H1 (cell line): Measurements from ENCODE around the gene DGAT2. TPM values are rescaled to one million over a fixed set of nuclear protein-coding genes. Genes with fewer than 3 reads are reported as not detected.

Experiments
- CTCF ChIA-PET: fragments of 300-600 bp; sonication (Branson Sonifier 250); formaldehyde crosslinking; loops from one replicate; lab custom pipeline; 2021; ENCODE audit not compliant: partially characterized antibody; lab: Charles Lee
- POLR2A ChIA-PET: fragments of 300-600 bp; sonication (Branson Sonifier 250); formaldehyde crosslinking; loops from one replicate; lab custom pipeline; 2021; ENCODE audit warnings: inconsistent platforms; ENCODE audit not compliant: partially characterized antibody; lab: Charles Lee
- DNase-seq, 2 experiments: peaks; one replicate each; pipeline versions ENCODE4 v3.0.0 to v3.0.0-alpha.2; 2010 to 2022; ENCODE audit warnings: low spot score in 2 of 2, low read depth in 1 of 2, mixed read lengths in 1 of 2
- FAIRE-seq: peaks from 2 replicates; lab custom pipeline; 2011; peaks lifted over from hg19 to GRCh38; lab: Jason Lieb, UNC
- H2AFZ ChIP-seq: 2 replicates; pipeline ENCODE4 v1.8.1; 2012; ENCODE audit warnings: low read length, inconsistent platforms
- H2AK5ac ChIP-seq: 2 replicates; pipeline ENCODE4 v1.6.1; 2013; ENCODE audit warnings: low read depth, low read length
- H2BK120ac ChIP-seq: replicated peaks from 2 replicates; pipeline ENCODE3; 2013; ENCODE audit warnings: low read depth, low read length, inconsistent platforms
- H2BK12ac ChIP-seq: 2 replicates; pipeline ENCODE4 v1.6.1; 2013; ENCODE audit warnings: low read depth, low read length
- H2BK15ac ChIP-seq: 2 replicates; pipeline ENCODE4 v1.6.1; 2013; ENCODE audit warnings: low read length
- H2BK20ac ChIP-seq: 2 replicates; pipeline ENCODE4 v1.6.1; 2013; ENCODE audit warnings: low read length
- H2BK5ac ChIP-seq: 2 replicates; pipeline ENCODE4 v1.6.1; 2013; ENCODE audit warnings: low read depth, low read length
- H3K14ac ChIP-seq: 2 replicates; pipeline ENCODE4 v1.6.1; 2013; ENCODE audit warnings: inconsistent platforms; ENCODE audit not compliant: insufficient read length
- H3K18ac ChIP-seq: 2 replicates; pipeline ENCODE4 v1.6.1; 2013; ENCODE audit warnings: low read length; ENCODE audit errors: extremely low read depth
- H3K23ac ChIP-seq: 2 replicates; pipeline ENCODE4 v1.6.1; 2013; ENCODE audit warnings: inconsistent platforms; ENCODE audit not compliant: insufficient read length
- H3K23me2 ChIP-seq: 2 replicates; pipeline ENCODE4 v1.6.1; 2013; ENCODE audit warnings: low read depth, low read length
- H3K27ac ChIP-seq: 2 replicates; pipeline ENCODE4 v1.6.1; 2011; ENCODE audit warnings: low read depth, low read length, inconsistent platforms
- H3K27me3 ChIP-seq, 4 experiments: replicated peaks in 1 of 4; 1 replicate in 1 of 4; 2 replicates in 3 of 4; pipeline versions ENCODE4 v1.6.1 to v1.8.1; 2011 to 2013; ENCODE audit warnings: low read length in 3 of 4, mild to moderate bottlenecking in 3 of 4, inconsistent platforms in 2 of 4, mixed read lengths in 2 of 4, moderate library complexity in 1 of 4; ENCODE audit not compliant: control insufficient read depth in 3 of 4, insufficient read depth in 3 of 4; ENCODE audit errors: extremely low read depth in 1 of 4
- H3K36me3 ChIP-seq, 4 experiments: 2 replicates each; pipeline versions ENCODE4 v1.6.1 to v1.8.1; 2011 to 2013; ENCODE audit warnings: mild to moderate bottlenecking in 4 of 4, low read length in 3 of 4, moderate library complexity in 2 of 4, control low read depth in 1 of 4, inconsistent platforms in 1 of 4; ENCODE audit not compliant: insufficient read depth in 4 of 4, control insufficient read depth in 2 of 4
- H3K4ac ChIP-seq: replicated peaks from 2 replicates; pipeline ENCODE3; 2013; ENCODE audit warnings: low read length, low read depth, mixed read lengths, inconsistent platforms; ENCODE audit not compliant: insufficient read length
- H3K4me1 ChIP-seq, 4 experiments: replicated peaks in 1 of 4; 1 replicate in 1 of 4; 2 replicates in 3 of 4; pipeline versions ENCODE4 v1.6.1 to v1.8.1; 2011 to 2013; ENCODE audit warnings: low read length in 3 of 4, inconsistent platforms in 2 of 4, mixed read lengths in 1 of 4; ENCODE audit not compliant: insufficient read depth in 4 of 4, control insufficient read depth in 3 of 4
- H3K4me2 ChIP-seq, 2 experiments: 2 replicates each; pipeline versions ENCODE4 v1.6.1 to v1.8.1; 2011 to 2013; ENCODE audit warnings: low read depth in 2 of 2, low read length in 2 of 2, control low read depth in 1 of 2, inconsistent platforms in 1 of 2, mild to moderate bottlenecking in 1 of 2; ENCODE audit not compliant: insufficient read depth in 1 of 2
- H3K4me3 ChIP-seq, 4 experiments: fragments of 200-600, 300-600 bp in 1 of 4; sonication (generic), shearing (Covaris generic), sonication (Bioruptor Twin) in 1 of 4; 2 replicates each; pipeline versions ENCODE4 v1.5.1 to v1.8.1; 2011 to 2016; ENCODE audit warnings: low read length in 4 of 4, low read depth in 3 of 4, control low read depth in 2 of 4, inconsistent platforms in 2 of 4, mild to moderate bottlenecking in 2 of 4, mixed read lengths in 1 of 4, moderate library complexity in 1 of 4; ENCODE audit not compliant: insufficient read depth in 2 of 4; ENCODE audit errors: extremely low read depth in 1 of 4
- H3K56ac ChIP-seq: replicated peaks from 2 replicates; pipeline ENCODE3; 2013; ENCODE audit warnings: low read depth, mild to moderate bottlenecking, mixed read lengths, low read length, inconsistent platforms; ENCODE audit not compliant: insufficient read length
- H3K79me1 ChIP-seq: 2 replicates; pipeline ENCODE4 v1.6.1; 2013; ENCODE audit warnings: low read depth, low read length, control low read depth
- H3K79me2 ChIP-seq, 2 experiments: 2 replicates each; pipeline versions ENCODE4 v1.6.1 to v1.8.1; 2012 to 2013; ENCODE audit warnings: low read length in 2 of 2, mild to moderate bottlenecking in 2 of 2, inconsistent platforms in 1 of 2; ENCODE audit not compliant: insufficient read depth in 2 of 2, control insufficient read depth in 1 of 2
- H3K9ac ChIP-seq, 4 experiments: replicated peaks in 1 of 4; 1 replicate in 1 of 4; 2 replicates in 3 of 4; pipeline versions ENCODE4 v1.6.1 to v1.8.1; 2011 to 2013; ENCODE audit warnings: low read depth in 3 of 4, low read length in 3 of 4, control low read depth in 2 of 4, mild to moderate bottlenecking in 2 of 4, moderate library complexity in 2 of 4, inconsistent platforms in 1 of 4; ENCODE audit errors: extremely low read depth in 1 of 4
- H3K9me3 ChIP-seq, 2 experiments: 2 replicates each; pipeline versions ENCODE4 v1.6.1 to v1.8.1; 2012 to 2013; ENCODE audit warnings: mild to moderate bottlenecking in 2 of 2, moderate library complexity in 2 of 2, control low read depth in 1 of 2, inconsistent platforms in 1 of 2, low read depth in 1 of 2, low read length in 1 of 2, mixed read lengths in 1 of 2; ENCODE audit not compliant: insufficient read depth in 2 of 2
- H4K20me1 ChIP-seq, 2 experiments: replicated peaks in 1 of 2; 2 replicates each; pipeline versions ENCODE3 to v1.8.1; 2011 to 2013; ENCODE audit warnings: inconsistent platforms in 2 of 2, low read length in 2 of 2, mild to moderate bottlenecking in 1 of 2; ENCODE audit not compliant: insufficient read depth in 2 of 2, control insufficient read depth in 1 of 2
- H4K5ac ChIP-seq: 2 replicates; pipeline ENCODE4 v1.6.1; 2013; ENCODE audit warnings: low read length, low read depth, mixed read lengths, inconsistent platforms; ENCODE audit not compliant: insufficient read length
- H4K8ac ChIP-seq: 2 replicates; pipeline ENCODE4 v1.8.0; 2013; ENCODE audit warnings: mild to moderate bottlenecking, moderate library complexity, low read length, inconsistent platforms; ENCODE audit not compliant: insufficient read depth; ENCODE audit errors: extremely low read depth
- H4K91ac ChIP-seq: replicated peaks from 2 replicates; pipeline ENCODE3; 2013; ENCODE audit warnings: low read length, mixed read lengths, inconsistent platforms; ENCODE audit not compliant: insufficient read length
- RNF2 ChIP-seq: fragments of 200-900, 300-1000 bp; sonication (generic); IDR thresholded peaks from 2 replicates; pipeline ENCODE4 v1.7.1; 2016; ENCODE audit warnings: borderline replicate concordance, low read depth, mild to moderate bottlenecking, antibody characterized with exemption, low read length; ENCODE audit not compliant: poor library complexity, severe bottlenecking; ENCODE audit errors: missing control alignments
- TEAD4 ChIP-seq: IDR thresholded peaks from 2 replicates; pipeline ENCODE4 v1.6.1; 2012; ENCODE audit warnings: low read depth, low read length, inconsistent platforms, mixed read lengths
- WGBS, 2 experiments: shearing (Covaris generic) in 1 of 2; methylation state at CpG; one replicate each; pipeline versions ENCODE4 v1.1.6 to v1.1.7; 2013 to 2015; ENCODE audit warnings: low lambda C conversion rate in 2 of 2, mixed read lengths in 2 of 2, inconsistent platforms in 1 of 2, low coverage in 1 of 2, missing lambda C conversion rate in 1 of 2; ENCODE audit not compliant: insufficient replicate concordance in 2 of 2, insufficient coverage in 1 of 2, insufficient read length in 1 of 2; ENCODE audit errors: extremely low coverage in 1 of 2, missing lambda C conversion rate in 1 of 2; 5-methylcytosine and 5-hydroxymethylcytosine counted together
- polyA plus RNA-seq, 7 experiments: library from polyadenylated mRNA; depleted of rRNA in 3 of 7; stranded (reverse) in 5 of 7; unstranded in 2 of 7; fragments of >200 nt in 5 of 7; fragments of 200-250 nt in 2 of 7; gene quantifications; 1 replicate in 5 of 7; 2 replicates in 1 of 7; 4 replicates in 1 of 7; pipeline versions ENCODE4 v1.2.1 to v1.2.3, GENCODE V29; 2011 to 2013; ENCODE audit warnings: missing spikeins in 2 of 7, mixed read lengths in 2 of 7
- total RNA-seq: library from RNA; stranded (reverse); fragmentation: NEBNext Ultra II Directional; extraction: Animal tissue kit (Norgen Biotek cat#: 25700); gene quantifications from 2 replicates; pipeline ENCODE4 v1.2.1, GENCODE V29; 2021

DGAT2 gene
- total and polyA plus RNA-seq, 2 of the 8 experiments (the other 6 are each of a cell fraction or from before 2014, with no cell fraction given): 3.2 to 5.9 TPM

DNA sequence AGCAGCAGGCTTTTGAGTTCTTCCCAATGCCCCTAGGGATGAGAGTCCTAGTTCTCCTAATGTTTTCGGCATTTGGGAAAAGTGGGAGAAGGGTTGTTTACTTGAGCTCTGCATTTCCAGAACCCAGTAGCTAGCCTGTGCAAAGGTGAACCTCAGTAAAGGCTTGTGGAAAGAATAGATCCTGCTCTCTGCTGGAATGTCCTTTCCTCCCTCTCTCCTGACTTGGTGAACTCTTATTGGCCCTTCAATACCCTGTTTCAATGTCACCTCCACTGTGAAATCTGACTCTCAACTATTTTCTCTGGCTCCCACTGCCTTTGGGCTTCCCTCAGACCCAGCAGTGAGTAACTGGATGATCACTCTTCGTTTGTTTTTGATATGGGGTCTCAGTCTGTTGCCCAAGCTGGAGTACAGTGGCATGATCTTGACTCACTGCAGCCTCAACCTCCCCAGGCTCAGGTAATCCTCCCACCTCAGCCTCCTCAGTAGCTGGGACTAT is 44.0 kb downstream of the DGAT2 start:
- Histone ChIP-seq H4K20me1 (no peaks in the 10 kb centered on the region), H3K23ac (no peak overlapping the region), H2BK5ac (no peak overlapping the region), H3K18ac (no peak overlapping the region; the same call in 1 of the 2 replicates), H3K56ac (no peak overlapping the region), H2BK20ac (0 out of 2 replicates have a peak overlapping the region, but pooled peaks have one; percentile 32), H3K27ac (no peak overlapping the region), H3K9ac (no peak overlapping the region), H3K4me2 (peak overlapping the region; percentile 22 to 36), H2BK15ac (no peak overlapping the region), H2BK12ac (no peak overlapping the region), H3K23me2 (peaks cover 16% of the 10 kb centered on the region; the same call in 1 of the 2 replicates), H2AK5ac (no peak overlapping the region), H3K4me3 (no peak overlapping the region), H3K14ac (no peak overlapping the region), H4K91ac (no peak overlapping the region), H3K4me1 (peaks cover 2 to 17% (median 9%) of the 10 kb centered on the region in 4 experiments; a peak in 6 of 7 replicates), H3K27me3 (no peaks in the 10 kb centered on the region), H3K4ac (no peak overlapping the region), H2BK120ac (no peak overlapping the region), H4K5ac (no peak overlapping the region), H4K8ac (no peak overlapping the region), H3K79me1 (no peaks in the 10 kb centered on the region), H3K36me3 (no peaks in the 10 kb centered on the region), H2AFZ (0 out of 2 replicates have a peak overlapping the region, but pooled peaks have one; percentile 75), H3K9me3 (no peaks in the 10 kb centered on the region), H3K79me2 (peaks cover 0 to 16% of the 10 kb centered on the region in 2 experiments; a peak in 3 of 4 replicates)
- ChIA-PET POLR2A (no interaction called here), CTCF (interaction anchor here (1.1 to 6.3 kb wide), 6 partner anchors 9 to 54 kb away, joined by 3 to 40 read pairs (median 4); no protein-coding TSS in a partner anchor)
- DNase-seq: no peak
- TF ChIP-seq RNF2 (no peak), TEAD4 (peak; percentile 58)
- FAIRE-seq: no peak
- 65% methylated on average over 2 of the region's 2 CpGs; no CpG with 5 or more reads in 1 of the 2 experiments for WGBS, 2 experiments
